ENCODE results near the gene ICA1. TPM values are rescaled to one million over a fixed set of nuclear protein-coding genes. Genes with fewer than 3 reads are reported as not detected.
"Not testable (repeated sequence)": the region's sequence is repeated elsewhere in the genome, so short reads cannot be mapped to it uniquely, and the experiment has no call there.

The ICA1 gene
- total RNA-seq (10 to 100 TPM; 70.0 to 98.2 (median 73.7) TPM), polyA plus RNA-seq (36.8 TPM)
- long read RNA-seq, donor 1, transcript ICA1-201 (14 exons, 2,309 nt) = minor isoform, 15 of 160 reads
- long read RNA-seq, donor 1, transcript ICA1-204 (14 exons, 2,133 nt) = minor isoform, 6 of 160 reads
- long read RNA-seq, donor 1, transcript ICA1-206 (14 exons, 2,458 nt) = major isoform, 52 of 160 reads
- long read RNA-seq, donor 1, partial matches to known transcripts = 31 of 160 reads
- long read RNA-seq, donor 1, other reads (novel, unspliced or antisense) = 50 of 160 reads
- long read RNA-seq, donor 2, transcript ICA1-201 (14 exons, 2,309 nt) = minor isoform, 5 of 68 reads
- long read RNA-seq, donor 2, transcript ICA1-206 (14 exons, 2,458 nt) = major isoform, 36 of 68 reads
- long read RNA-seq, donor 2, partial matches to known transcripts = 7 of 68 reads
- long read RNA-seq, donor 2, other reads (novel, unspliced or antisense) = 15 of 68 reads
- long read RNA-seq, donor 3, transcript ICA1-201 (14 exons, 2,309 nt) = minor isoform, 26 of 253 reads
- long read RNA-seq, donor 3, transcript ICA1-207 (14 exons, 2,440 nt) = minor isoform, 5 of 253 reads
- long read RNA-seq, donor 3, transcript ICA1-206 (14 exons, 2,458 nt) = major isoform, 98 of 253 reads
- long read RNA-seq, donor 3, partial matches to known transcripts = 57 of 253 reads
- long read RNA-seq, donor 3, other reads (novel, unspliced or antisense) = 61 of 253 reads
- long read RNA-seq, donor 4, transcript ICA1-201 (14 exons, 2,309 nt) = minor isoform, 12 of 83 reads
- long read RNA-seq, donor 4, transcript ICA1-206 (14 exons, 2,458 nt) = major isoform, 33 of 83 reads
- long read RNA-seq, donor 4, partial matches to known transcripts = 10 of 83 reads
- long read RNA-seq, donor 4, other reads (novel, unspliced or antisense) = 26 of 83 reads

GRCh38 chr7:8261711-8262695, at the start of gene ICA1:
Gene ICA1, minus strand, starts transcription at chr7:8262167. Its CDS starts 26,241 bp downstream, at chr7:8235926.
- H3K27ac ChIP-seq (ENCODE audit: low read length) = peak within 1 kb of the TSS; percentile 99
- WGBS = 1% methylated on average over 109 of the region's 109 CpGs
- peak; percentile 80 to 90 (median 89) for DNase-seq
- ATAC-seq = peak; percentile 92 to 97
- no peaks in the 10 kb centered on the region for H3K9me3 ChIP-seq (ENCODE audit: control insufficient read depth, low read length)
- H3K4me1 ChIP-seq (ENCODE audit: control insufficient read depth, insufficient read depth, low read length) = no peaks in the 10 kb centered on the region
- peak within 1 kb of the TSS; percentile 92 for H3K4me3 ChIP-seq (ENCODE audit: low read length)
- no peaks in the 10 kb centered on the region for H3K27me3 ChIP-seq (ENCODE audit: control insufficient read depth, insufficient read depth)
- intact Hi-C loops (cut with DNase I) = no loop called here

- 86% methylated on average over 1 of the region's 1 CpG for WGBS
Measured at GRCh38 chr7:8310876-8311275, 48.9 kb upstream of the ICA1 start.

GRCh38 chr7:8305625-8306388, 43.8 kb upstream of the ICA1 start:
- DNase-seq = no peak
- Histone ChIP-seq H3K4me1 (ENCODE audit: control insufficient read depth, insufficient read depth, low read length) (no peaks in the 10 kb centered on the region), H3K4me3 (ENCODE audit: low read length) (no peak overlapping the region), H3K27ac (ENCODE audit: low read length) (no peak overlapping the region), H3K9me3 (ENCODE audit: control insufficient read depth, low read length) (no peaks in the 10 kb centered on the region), H3K27me3 (ENCODE audit: control insufficient read depth, insufficient read depth) (no peaks in the 10 kb centered on the region)
- 84% methylated on average over 10 of the region's 10 CpGs for WGBS
- intact Hi-C loops (cut with DNase I) = no loop called here
- ATAC-seq = no peak

More at GRCh38 chr7:8310876-8311275, 48.9 kb upstream of the ICA1 start:
- Histone ChIP-seq H3K9me3 (ENCODE audit: control insufficient read depth, low read length) (no peaks in the 10 kb centered on the region), H3K4me3 (ENCODE audit: low read length) (no peak overlapping the region), H3K4me1 (ENCODE audit: control insufficient read depth, insufficient read depth, low read length) (no peaks in the 10 kb centered on the region), H3K27me3 (ENCODE audit: control insufficient read depth, insufficient read depth) (no peaks in the 10 kb centered on the region), H3K27ac (ENCODE audit: low read length) (no peak overlapping the region)
- intact Hi-C loops (cut with DNase I) = loop anchor here in 1 of 4 donors (10.0 kb wide), 1 partner anchor 286 kb away; no protein-coding TSS in a partner anchor
- no peak for DNase-seq
- ATAC-seq = no peak

- intact Hi-C loops (cut with DNase I) = no loop called here
- Histone ChIP-seq H3K27me3 (ENCODE audit: control insufficient read depth, insufficient read depth) (no peaks in the 10 kb centered on the region), H3K4me3 (ENCODE audit: low read length) (no peak overlapping the region), H3K9me3 (ENCODE audit: control insufficient read depth, low read length) (no peaks in the 10 kb centered on the region), H3K4me1 (ENCODE audit: control insufficient read depth, insufficient read depth, low read length) (no peaks in the 10 kb centered on the region), H3K27ac (ENCODE audit: low read length) (no peak overlapping the region)
- ATAC-seq (no peak), DNase-seq (no peak)
- WGBS = 62% methylated on average over 2 of the region's 2 CpGs
Measured at GRCh38 chr7:8305104-8305503, 43.1 kb upstream of the ICA1 start.

GRCh38 chr7:8303904-8304528, 42.0 kb upstream of the ICA1 start:
- intact Hi-C loops (cut with DNase I) = no loop called here
- ATAC-seq (no peak), DNase-seq (no peak)
- H3K27ac ChIP-seq (ENCODE audit: low read length) = no peak overlapping the region
- H3K4me1 ChIP-seq (ENCODE audit: control insufficient read depth, insufficient read depth, low read length) = no peaks in the 10 kb centered on the region
- H3K9me3 ChIP-seq (ENCODE audit: control insufficient read depth, low read length) = no peaks in the 10 kb centered on the region
- 97% methylated on average over 15 of the region's 16 CpGs for WGBS
- H3K4me3 ChIP-seq (ENCODE audit: low read length) = no peak overlapping the region
- H3K27me3 ChIP-seq (ENCODE audit: control insufficient read depth, insufficient read depth) = no peaks in the 10 kb centered on the region

- intact Hi-C loops (cut with DNase I) = loop anchor here in 1 of 4 donors (10.0 kb wide), 1 partner anchor 72 kb away; no protein-coding TSS in a partner anchor
- ATAC-seq; H3K9me3 ChIP-seq (ENCODE audit: control insufficient read depth, low read length); DNase-seq; H3K27ac ChIP-seq (ENCODE audit: low read length); H3K4me1 ChIP-seq (ENCODE audit: control insufficient read depth, insufficient read depth, low read length); H3K4me3 ChIP-seq (ENCODE audit: low read length); H3K27me3 ChIP-seq (ENCODE audit: control insufficient read depth, insufficient read depth): not testable (repeated sequence)
- 91% methylated on average over 7 of the region's 7 CpGs for WGBS
Measured at GRCh38 chr7:8297023-8297422, 35.1 kb upstream of the ICA1 start.

- ATAC-seq = no peak
- H3K27me3 ChIP-seq (ENCODE audit: control insufficient read depth, insufficient read depth) = no peaks in the 10 kb centered on the region
- no peak for DNase-seq
- H3K9me3 ChIP-seq (ENCODE audit: control insufficient read depth, low read length) = no peaks in the 10 kb centered on the region
- H3K4me3 ChIP-seq (ENCODE audit: low read length) = no peak overlapping the region
- intact Hi-C loops (cut with DNase I) = loop anchor here in 1 of 4 donors (10.0 kb wide), 1 partner anchor 72 kb away; no protein-coding TSS in a partner anchor
- WGBS = 97% methylated on average over 1 of the region's 1 CpG
- no peaks in the 10 kb centered on the region for H3K4me1 ChIP-seq (ENCODE audit: control insufficient read depth, insufficient read depth, low read length)
- H3K27ac ChIP-seq (ENCODE audit: low read length) = no peak overlapping the region
Measured at GRCh38 chr7:8296362-8296659, 34.3 kb upstream of the ICA1 start.

- no peaks in the 10 kb centered on the region for H3K9me3 ChIP-seq (ENCODE audit: control insufficient read depth, low read length)
- H3K4me1 ChIP-seq (ENCODE audit: control insufficient read depth, insufficient read depth, low read length) = no peaks in the 10 kb centered on the region
- H3K27ac ChIP-seq (ENCODE audit: low read length) = no peak overlapping the region
- H3K27me3 ChIP-seq (ENCODE audit: control insufficient read depth, insufficient read depth) = no peaks in the 10 kb centered on the region
- 45% methylated on average over 6 of the region's 6 CpGs for WGBS
- H3K4me3 ChIP-seq (ENCODE audit: low read length) = no peak overlapping the region
- intact Hi-C loops (cut with DNase I) = loop anchor here in 1 of 4 donors (10.0 kb wide), 1 partner anchor 71 kb away; no protein-coding TSS in a partner anchor
- DNase-seq = no peak
- peak; percentile 91 for ATAC-seq
Measured at GRCh38 chr7:8295638-8296361, 33.8 kb upstream of the ICA1 start.

All from right cardiac atrium (tissue), 5 donors.